Stimulated activated CD4-positive, alpha-beta T cell treated with anti-CD3 and anti-CD28 coated beads, Interleukin-1b, Interleukin-23, amount 100 ng/mL, for 4 hours (primary cell): ENCODE results near the gene OCLN.
"Not testable (repeated sequence)": the region's sequence is repeated elsewhere in the genome, so short reads cannot be mapped to it uniquely, and the experiment has no call there.

Experiments used
- DNase-seq, 2 donors: peaks; one replicate each; pipeline ENCODE4 v3.0.0-alpha.2; 2020; ENCODE audit warnings: low read depth in 2 of 2

OCLN gene

GRCh38 chr5:69492391-69492922, at the start of gene OCLN:
Gene OCLN, plus strand, starts transcription at chr5:69492790. Its CDS starts 11,455 bp downstream, at chr5:69504245.
- peak in 1 of 2 donors; percentile 5 for DNase-seq

DNA sequence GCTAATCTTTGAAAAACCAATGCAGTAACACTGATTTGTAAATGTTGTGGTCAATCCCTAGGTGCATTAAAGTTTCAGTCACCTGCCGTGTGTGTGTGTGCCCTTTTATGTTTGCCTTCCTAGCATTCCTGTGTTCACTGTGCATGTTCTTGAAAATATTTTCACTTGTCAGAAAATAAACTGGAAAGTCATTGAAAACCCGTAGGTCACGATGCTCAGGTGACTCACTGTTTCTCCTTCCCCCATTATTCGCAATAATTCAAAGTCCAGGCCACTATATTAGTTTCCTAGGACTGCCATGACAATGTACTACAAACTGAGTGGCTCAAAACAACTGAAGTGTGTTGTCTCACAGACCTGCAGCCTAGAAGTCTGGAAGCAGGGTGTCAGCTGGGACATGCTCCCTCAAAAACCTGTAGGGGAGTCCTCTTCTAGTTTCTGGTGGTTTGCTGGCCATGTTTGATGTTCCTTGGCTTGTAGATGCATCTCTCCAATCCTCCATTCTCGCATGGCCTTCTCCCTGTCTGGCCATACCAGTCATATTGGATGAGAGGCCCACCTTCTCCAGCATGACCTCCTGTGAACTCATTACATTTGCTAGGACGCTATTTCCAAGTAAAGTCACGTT, 48.3 kb upstream of the OCLN start:
- DNase-seq, result no peak

DNA sequence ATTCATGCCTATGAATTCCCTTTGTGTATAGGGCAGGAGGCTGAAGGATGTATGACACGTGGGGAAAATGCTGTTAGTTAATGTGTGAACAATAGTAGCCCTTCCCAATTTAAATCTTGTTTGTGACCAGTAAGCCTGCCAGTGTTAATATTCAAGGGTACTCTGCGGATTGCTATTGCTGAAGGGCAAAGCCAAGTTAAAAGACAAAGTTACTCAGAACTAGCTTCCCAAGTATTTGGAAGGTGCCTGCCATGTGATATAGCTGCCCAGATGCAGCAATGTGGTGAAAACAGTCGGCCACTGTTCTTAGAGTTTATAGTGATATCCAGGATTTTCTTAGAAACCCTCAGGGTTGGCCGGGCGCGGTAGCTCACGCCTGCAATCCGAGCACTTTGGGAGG, 43.1 kb upstream of the OCLN start:
- no peak for DNase-seq

- DNase-seq, result no peak
Observed at GRCh38 chr5:69450116-69450515, 42.5 kb upstream of the OCLN start.

DNA sequence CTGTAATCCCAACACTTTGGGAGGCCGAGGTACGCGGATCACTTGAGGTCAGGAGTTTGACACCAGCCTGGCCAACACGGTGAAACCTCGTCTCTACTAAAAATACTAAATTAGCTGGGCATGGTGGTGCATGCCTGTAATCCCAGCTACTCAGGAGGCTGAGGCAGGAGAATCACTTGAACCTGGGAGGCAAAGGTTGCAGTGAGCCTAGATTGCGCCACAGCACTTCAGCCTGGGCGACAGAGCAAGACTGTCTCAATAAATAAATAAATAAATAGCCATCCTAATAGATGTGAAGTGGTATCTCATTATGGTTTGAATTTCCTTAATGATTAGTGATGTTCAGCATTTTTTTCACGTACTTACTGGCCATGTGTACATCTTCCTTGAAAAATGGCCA, 42.1 kb upstream of the OCLN start:
- not testable (repeated sequence) for DNase-seq

DNA sequence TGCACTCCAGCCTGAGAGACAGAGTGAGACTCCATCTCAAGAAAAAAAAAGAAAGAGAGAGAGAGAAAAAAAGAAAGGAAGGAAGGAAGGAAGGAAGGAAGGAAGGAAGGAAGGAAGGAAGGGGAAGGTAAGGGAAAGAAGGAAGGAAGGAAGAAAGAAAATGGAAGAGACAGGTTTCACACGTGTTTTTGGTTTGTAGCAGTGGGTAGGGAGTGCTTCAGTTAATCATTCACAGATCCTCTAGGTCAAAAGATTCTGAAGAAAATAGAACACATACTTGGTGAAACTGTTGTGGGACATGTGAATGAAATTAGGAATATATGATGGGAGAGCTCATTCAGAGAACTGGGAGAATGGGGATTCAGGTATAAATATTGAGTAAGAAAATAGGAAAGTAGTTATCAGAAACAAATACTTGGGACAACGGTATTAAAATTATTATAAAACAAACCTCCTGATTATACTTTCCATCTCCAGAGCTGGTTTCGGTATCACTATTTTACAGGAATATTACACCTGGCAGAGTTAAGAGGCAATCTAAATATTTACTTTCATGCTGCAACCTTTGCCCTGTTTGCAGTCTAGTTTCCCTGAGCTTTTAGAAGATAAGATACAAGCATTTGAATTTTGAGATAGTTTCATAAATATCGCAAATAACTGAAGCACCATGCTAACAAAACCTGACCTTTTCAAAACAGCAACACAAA, 40.5 kb upstream of the OCLN start:
- no peak for DNase-seq

DNA sequence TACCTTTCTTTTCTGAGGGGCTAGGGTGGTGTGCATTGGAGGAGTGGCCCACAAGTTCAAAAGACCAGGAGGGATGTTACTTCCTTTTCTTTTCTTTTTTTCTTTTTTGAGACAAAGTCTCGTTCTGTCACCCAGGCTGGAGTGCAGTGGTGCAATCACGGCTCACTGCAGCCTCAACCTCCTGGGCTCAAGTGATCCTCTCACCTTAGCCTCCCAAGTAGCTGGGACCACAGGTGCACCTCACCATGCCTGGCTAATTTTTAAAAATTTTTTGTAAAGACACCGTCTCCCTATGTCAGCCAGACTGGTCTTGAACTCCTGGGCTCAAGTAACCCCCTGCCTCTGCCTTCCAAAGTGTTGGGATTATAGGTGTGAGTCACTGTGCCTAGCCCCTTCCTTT, 39.1 kb upstream of the OCLN start:
- DNase-seq, result not testable (repeated sequence)

DNA sequence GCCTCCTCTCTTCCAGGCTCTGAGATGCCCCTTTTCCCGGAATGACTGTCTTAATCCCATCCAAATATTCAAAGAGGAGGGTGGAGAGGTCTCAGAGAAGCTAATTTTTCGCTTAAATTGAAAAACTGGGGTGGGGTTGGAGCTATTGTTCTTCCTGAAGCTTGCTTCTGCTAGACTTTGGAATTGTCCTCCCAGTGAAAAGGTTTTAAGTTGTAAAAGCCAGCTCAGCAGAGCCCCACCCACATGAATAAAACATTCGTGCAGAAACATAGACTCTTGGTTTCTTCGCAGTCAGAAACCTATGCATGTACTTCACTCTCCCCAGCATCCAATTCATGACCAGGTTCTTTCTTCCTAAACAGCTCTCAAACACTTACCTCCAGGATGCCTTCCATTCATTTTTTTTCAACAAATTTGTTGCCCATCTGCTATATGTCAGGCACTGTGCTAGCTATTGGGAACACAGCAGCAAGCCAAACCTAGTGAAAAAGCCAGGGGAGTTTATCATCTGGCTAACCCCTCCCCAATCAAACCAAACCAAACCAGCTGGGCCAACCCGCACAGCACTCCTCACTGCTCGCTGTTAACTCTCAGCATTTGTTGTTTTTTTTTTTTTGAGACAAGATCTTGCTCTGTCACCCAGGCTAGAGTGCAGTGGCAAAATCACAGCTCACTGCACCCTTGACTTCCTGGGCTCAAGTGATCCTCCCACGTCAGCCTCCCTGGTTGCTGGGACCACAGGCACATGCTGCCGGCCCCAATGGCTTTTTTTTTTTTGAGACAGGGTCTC, 37.9 kb upstream of the OCLN start:
- DNase-seq, result no peak

DNA sequence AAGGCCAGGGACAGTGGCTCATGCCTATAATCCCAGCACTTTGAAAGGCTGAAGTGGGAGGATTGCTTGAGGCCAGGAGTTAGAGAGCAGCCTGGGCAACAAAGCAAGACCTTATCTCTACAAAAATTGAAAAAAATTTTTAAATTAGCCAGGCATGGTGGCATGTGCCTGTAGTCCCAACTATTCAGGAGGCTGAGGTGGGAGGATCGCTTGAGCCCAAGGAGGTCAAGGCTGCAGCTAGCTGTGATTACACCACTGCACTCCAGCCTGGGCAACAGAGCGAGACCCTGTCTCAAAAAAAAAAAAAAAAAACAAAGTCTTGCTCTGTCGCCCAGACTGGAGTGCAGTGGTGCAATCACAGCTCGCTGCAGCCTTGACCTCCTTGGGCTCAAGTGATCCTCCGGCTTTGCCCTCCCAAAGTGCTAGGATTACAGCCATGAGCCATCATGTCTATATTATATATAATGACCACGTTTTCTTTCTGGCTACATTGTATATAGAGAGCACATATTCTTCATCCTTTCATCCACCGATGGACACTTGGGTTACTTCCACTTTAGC, 37.1 kb upstream of the OCLN start:
- DNase-seq, result not testable (repeated sequence)

GRCh38 chr5:69462170-69462569, 30.4 kb upstream of the OCLN start:
- no peak for DNase-seq

- DNase-seq, result not testable (repeated sequence)
Observed at GRCh38 chr5:69466375-69466774, 26.2 kb upstream of the OCLN start.

- no peak for DNase-seq
Observed at GRCh38 chr5:69467442-69468225, 25.0 kb upstream of the OCLN start.

DNA sequence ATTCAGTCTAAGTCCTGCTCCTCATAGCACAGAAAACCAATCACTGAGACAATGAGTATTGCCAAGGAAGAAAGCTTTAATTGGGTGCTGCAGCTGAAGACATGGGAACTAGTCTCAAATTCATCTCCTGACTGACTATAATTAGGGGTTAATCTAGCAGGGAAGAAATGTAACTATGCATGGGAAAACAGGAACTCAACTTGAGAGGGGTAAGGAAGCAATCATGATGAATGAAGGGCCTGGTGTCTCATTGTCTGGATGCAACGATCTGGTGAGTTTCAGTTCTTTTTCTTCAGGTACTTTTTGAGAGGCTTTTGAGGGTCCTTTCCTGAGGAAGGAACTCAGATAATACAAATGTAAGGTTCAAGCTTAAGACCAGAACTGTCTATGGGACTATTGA, 24.0 kb upstream of the OCLN start:
- no peak for DNase-seq

GRCh38 chr5:69471516-69471915, 21.1 kb upstream of the OCLN start:
- DNase-seq, result not testable (repeated sequence)

DNA sequence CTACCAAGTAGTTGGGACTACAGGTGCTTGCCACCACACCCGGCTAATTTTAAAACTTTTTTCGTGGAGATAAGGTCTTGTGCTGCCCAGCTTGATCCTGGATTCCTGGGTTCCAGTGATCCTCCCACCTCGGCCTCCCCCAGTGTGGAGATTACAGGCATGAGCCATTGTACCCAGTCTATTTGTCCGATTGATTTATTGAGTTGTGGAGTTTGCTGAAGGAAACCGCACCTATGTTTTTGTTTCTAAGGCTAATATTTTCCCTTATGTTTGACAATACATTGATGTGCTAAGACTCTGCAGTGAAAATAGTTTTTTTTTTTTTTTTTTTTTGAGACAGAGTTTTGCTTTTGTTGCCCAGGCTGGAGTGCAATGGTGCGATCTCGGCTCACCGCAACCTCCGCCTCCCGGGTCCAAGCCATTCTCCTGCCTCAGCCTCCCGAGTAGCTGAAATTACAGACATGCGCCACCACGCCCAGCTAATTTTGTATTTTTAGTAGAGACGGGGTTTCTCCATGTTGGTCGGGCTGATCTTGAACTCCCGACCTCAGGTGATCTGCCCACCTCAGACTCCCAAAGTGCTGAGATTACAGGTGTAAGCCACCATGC, 20.0 kb upstream of the OCLN start:
- not testable (repeated sequence) for DNase-seq

DNA sequence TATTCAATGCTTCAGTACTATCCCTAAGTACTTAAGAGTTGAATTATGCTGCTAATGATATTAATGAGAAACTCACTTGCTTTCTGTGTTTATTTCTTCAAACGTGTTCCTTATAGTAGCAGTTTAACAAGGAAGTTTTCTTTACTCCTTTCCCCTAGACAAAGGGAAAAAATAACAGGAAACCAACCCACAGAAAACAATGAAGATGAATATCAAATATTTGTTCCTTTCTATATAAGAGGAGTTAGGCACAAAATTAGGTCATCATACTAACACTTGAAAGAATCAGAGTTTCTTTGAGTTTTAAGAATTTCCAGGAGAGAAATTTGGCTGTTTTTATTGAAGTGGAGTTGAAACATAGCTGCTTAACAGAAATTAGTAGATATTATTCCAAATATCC, 15.4 kb upstream of the OCLN start:
- no peak for DNase-seq

DNA sequence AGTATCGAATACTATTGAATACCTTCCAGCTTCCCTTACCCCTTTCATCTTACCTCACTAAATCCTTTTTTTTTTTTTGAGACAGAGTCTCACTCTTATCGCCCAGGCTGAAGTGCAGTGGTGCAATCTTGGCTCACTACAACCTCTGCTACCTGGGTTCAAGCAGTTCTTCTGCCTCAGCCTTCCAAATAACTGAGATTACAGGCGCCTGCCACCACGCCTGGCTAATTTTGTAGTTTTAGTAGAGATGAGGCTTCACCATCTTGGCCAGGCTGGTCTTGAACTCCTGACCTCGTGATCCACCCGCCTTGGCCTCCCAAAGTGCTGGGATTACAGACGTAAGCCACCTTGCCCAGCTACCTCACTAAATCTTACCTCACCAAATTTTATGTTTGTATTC, 14.3 kb upstream of the OCLN start:
- DNase-seq, result not testable (repeated sequence)

- no peak for DNase-seq
Observed at GRCh38 chr5:69484891-69485290, 7.7 kb upstream of the OCLN start.

GRCh38 chr5:69485471-69485870, 7.1 kb upstream of the OCLN start:
- no peak for DNase-seq

GRCh38 chr5:69489246-69489645, 3.3 kb upstream of the OCLN start:
- DNase-seq, result no peak

DNA sequence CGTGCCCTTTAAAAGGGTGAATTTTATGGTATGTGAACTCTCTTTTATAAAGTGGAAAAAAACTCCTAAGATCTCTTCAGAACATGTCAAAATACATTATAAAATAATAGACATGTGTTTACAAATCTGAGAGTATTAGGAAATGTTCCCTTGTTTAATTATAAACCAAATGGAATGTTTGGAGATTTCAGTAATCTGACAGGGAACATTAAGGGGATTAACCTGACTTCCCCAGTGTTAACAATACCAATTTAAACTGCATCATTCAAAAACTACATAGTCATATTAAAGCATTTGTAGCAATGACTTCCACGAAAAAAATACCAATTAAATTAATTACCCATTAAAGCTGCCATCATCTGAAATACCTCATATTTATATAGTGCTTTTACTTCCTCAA, 1.6 kb upstream of the OCLN start:
- no peak for DNase-seq
